ENCODE results near the gene GBP3.

- no peak for TF ChIP-seq POLR2A (IDR thresholded peaks at IDR 0.05)
- TF ChIP-seq CTCF (IDR thresholded peaks at IDR 0.05): peak; percentile 39 to 61 (median 53)
Observed at GRCh38 chr1:88983791-88984559, 38.7 kb downstream of the GBP3 start.

Data from testis (tissue), 2 donors.